Stimulated activated CD4-positive, alpha-beta T cell treated with anti-CD3 and anti-CD28 coated beads, Interleukin-12 subunit alpha, Interleukin-12 subunit beta, amount 100 ng/mL, for 24 hours (primary cell): ENCODE data around the gene ANKMY1.
"Not testable (repeated sequence)": the region's sequence is repeated elsewhere in the genome, so short reads cannot be mapped to it uniquely, and the experiment has no call there.

Source experiments
- DNase-seq, 2 experiments: peaks; one replicate each; pipeline ENCODE4 v3.0.0-alpha.2; 2020; ENCODE audit warnings: low read depth in 2 of 2

ANKMY1 gene

GRCh38 chr2:240555541-240556250, 2.1 kb downstream of the ANKMY1 start:
- no peak for DNase-seq

- DNase-seq: no peak
Observed at GRCh38 chr2:240554767-240555493, 2.9 kb downstream of the ANKMY1 start.

- no peak for DNase-seq
Observed at GRCh38 chr2:240553956-240554480, 3.8 kb downstream of the ANKMY1 start.

- DNase-seq: no peak
Observed at GRCh38 chr2:240551811-240552210, 6.0 kb downstream of the ANKMY1 start.

GRCh38 chr2:240551288-240551687, 6.5 kb downstream of the ANKMY1 start:
- DNase-seq: no peak

GRCh38 chr2:240539906-240540305, 17.9 kb downstream of the ANKMY1 start:
- no peak for DNase-seq

- not testable (repeated sequence) for DNase-seq
Observed at GRCh38 chr2:240539101-240539500, 18.7 kb downstream of the ANKMY1 start.

DNA sequence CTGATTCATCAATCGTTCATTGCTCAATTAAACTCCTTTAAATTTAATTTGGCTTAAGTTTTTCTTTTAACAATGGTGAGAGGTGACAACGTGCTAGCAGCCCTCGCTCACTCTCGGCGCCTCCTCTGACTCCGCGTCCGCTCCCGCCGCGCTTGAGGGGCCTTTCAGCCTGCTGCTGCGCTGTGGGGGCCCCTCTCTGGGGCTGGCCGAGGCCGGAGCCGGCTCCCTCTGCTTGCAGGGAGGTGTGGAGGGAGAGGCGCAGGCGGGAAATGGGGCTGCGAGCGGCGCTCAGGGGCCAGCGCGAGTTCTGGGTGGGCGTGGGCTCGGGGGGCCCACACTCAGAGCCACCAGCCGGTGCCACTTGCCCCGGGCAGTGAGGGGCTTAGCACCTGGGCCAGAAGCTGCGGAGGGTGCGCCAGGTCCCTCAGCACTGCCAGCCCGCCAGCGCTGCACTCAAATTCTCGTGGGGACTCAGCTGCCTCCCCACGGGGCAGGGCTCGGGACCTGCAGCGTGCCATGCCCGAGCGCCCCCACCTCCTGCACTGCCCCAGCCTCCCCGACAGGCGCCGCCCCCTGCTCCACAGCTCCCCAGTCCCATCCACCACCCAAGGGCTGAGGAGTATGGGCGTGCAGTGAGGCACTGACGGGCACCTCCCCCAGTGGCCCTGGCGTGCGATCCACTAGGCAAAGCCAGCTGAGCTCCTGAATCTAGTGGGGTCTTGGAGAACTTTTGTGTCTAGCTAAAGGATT, 19.6 kb downstream of the ANKMY1 start:
- no peak for DNase-seq

DNA sequence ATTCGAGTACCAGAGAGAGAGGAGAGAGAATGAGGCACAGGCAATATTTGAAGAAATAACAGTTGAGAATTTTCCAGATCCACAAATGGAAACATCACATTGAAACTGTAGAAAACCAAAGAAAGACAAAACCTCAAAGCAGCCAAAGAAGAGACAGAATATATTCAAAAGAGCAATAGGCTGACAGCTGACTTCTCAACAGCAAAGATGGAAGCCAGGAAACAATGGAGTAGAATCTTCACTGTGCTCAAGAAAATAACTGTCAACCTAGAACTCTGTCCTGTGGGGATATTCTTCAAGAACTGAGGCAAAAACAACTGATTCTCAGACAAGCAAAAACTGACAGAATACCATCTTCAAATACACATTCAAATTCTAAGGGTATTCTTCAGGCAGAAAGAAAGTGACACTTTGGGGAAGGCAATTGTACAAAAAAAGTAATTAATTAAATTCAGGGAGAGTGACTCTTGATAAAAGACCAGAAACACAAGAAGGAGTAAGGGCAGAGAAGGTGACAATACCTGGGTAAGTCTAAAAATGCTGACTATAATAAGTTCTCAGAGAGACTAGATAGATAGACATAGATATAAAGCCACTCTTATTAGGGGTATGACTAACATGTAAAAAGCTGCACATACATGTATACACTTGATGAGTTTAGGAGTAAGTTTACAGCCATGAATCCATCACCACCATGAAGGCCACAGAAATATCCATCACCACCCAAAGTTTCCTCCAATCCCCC, 25.6 kb downstream of the ANKMY1 start:
- DNase-seq: no peak

GRCh38 chr2:240531038-240531437, 26.8 kb downstream of the ANKMY1 start:
- no peak for DNase-seq

GRCh38 chr2:240530181-240530580, 27.6 kb downstream of the ANKMY1 start:
- no peak for DNase-seq

DNA sequence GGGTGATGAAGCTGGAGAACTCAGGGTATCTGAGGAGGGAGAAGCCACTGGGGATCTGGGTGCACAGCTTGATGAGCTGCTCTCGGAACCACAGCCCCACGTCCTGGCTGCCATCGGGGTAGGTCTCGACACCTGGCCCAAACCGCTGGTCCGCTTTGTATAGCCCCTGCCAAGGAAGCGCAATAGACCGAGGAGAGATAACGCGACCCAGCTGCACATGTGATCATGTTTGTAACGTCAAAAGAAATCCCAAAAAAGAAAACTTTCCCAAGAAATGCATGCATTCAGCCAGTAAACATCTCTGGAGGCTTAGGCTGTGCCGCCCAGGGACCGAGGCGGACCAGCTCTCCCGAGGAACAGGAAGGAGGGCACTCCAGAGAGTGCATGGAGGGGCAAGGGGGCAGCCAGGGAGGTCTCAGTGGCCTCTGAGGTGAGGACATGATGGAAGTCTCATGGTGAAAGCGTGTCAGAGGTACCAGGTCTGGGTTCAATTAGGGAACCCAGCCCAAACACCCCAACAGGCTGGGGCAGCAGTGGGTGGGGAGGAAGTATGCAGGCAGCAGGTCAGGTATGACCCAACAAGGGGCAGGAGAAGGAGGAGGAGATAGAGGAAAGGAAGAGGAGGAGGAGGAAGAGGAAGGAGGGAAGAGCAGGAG, 28.3 kb downstream of the ANKMY1 start:
- DNase-seq: no peak

- no peak for DNase-seq
Observed at GRCh38 chr2:240528406-240529040, 29.3 kb downstream of the ANKMY1 start.

DNA sequence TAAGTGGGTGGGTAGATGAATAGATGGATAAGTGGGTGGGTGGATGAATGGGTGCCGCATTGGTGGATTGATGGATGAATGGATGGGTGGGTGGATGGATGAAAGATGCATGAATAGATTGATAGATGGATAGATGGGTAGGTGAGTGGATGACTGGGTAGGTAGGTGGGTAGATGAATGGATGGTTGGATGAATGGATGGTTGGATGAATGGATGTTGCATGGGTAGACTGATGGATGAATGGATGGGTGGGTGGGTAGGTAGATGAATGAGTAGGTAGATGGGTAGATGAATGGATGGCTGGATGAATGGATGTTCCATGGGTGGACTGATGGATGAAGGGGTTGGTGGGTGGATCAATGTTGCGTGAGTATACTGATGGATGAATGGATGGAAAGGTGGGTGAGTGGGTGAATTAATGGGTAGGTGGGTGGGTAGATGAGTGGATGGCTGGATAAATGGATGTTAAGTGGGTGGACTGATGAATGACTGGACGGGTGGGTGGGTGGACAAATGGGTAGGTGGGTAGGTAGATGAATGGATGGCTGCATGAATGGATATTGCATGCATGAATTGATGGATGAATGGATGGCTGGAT, 30.5 kb downstream of the ANKMY1 start:
- DNase-seq: no peak

DNA sequence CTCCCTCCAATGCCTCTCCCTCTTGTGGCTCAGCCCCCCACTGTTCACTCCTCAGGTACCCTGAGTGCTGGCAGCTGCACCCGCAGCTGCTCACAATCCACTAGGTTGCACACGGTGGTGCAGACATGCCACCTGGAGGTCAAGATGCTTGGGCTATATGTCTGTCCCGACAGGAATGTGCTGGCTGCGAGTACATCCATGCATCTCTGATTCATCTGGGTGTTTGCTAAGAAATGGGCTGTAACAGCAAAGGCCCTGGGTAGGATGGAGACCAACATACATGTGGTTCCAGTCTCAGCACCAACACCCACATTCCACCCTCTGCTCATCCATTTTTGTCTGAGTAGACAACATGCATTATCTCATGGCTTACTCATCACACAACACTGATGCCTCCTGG, 31.3 kb downstream of the ANKMY1 start:
- no peak for DNase-seq

- DNase-seq: no peak
Observed at GRCh38 chr2:240525802-240526201, 32.0 kb downstream of the ANKMY1 start.

DNA sequence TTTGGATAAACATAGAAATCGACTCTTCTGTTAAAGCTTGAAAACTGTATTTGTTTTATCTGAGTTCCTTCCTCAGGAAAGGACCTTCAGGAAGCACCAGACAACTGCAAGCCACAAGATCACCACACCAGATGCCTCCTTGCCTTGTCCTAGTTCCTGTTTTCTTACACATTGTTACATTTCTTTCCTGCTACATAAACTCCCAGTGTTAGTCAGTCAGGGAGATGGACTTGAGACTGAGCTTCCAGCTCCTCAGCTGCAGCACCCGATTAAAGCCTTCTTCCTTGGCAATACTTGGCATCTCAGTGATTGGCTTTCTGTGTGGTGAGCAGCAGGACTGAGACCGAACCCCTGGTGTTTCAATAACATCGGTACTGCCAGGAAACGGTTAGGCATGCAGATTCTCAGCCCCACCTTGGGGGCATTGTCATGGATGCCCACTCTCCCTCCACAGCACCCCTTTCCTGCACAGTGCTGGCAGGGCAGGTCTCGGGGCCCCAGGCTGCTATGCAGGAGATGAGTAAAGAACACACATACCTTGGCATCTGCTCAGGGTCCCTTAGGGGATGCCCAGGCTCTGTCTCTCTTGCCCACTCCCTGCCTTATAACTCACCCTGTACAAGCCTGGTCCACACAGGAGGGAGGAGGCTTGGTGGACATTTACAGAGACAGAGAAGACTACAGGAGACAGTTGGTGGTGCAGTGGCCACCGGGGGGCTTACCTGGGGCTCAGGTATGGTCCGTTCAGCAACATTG, 32.6 kb downstream of the ANKMY1 start:
- DNase-seq: no peak

- no peak for DNase-seq
Observed at GRCh38 chr2:240523451-240524281, 34.1 kb downstream of the ANKMY1 start.

DNA sequence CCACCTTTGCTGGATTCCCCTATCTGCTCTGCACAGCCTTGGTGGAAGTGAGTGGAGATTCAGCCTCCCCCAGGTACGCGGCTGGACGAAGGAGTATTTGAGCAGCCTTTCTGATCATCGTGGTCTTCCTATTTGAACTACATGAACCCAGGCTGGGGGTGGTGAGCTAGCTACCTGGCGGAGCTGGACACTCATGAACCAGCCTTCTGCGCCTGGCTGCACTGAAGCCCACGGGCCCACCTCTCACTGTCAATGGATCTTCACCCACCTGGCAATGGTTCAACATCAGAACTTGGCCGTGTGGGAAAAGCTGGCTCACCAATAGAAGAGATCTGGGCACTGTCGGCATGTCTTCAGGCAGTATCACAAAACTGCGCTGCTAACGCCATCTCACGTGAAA, 35.4 kb downstream of the ANKMY1 start:
- no peak for DNase-seq
